IPS-NIHi11 (cell line): ENCODE measurements around the gene CA4.
"Not testable (repeated sequence)": the region's sequence is repeated elsewhere in the genome, so short reads cannot be mapped to it uniquely, and the experiment has no call there.

Experiments
- DNase-seq: peaks from one replicate; pipeline ENCODE4 v3.0.0; 2012; ENCODE audit warnings: mixed read lengths, low spot score

CA4 gene

DNA sequence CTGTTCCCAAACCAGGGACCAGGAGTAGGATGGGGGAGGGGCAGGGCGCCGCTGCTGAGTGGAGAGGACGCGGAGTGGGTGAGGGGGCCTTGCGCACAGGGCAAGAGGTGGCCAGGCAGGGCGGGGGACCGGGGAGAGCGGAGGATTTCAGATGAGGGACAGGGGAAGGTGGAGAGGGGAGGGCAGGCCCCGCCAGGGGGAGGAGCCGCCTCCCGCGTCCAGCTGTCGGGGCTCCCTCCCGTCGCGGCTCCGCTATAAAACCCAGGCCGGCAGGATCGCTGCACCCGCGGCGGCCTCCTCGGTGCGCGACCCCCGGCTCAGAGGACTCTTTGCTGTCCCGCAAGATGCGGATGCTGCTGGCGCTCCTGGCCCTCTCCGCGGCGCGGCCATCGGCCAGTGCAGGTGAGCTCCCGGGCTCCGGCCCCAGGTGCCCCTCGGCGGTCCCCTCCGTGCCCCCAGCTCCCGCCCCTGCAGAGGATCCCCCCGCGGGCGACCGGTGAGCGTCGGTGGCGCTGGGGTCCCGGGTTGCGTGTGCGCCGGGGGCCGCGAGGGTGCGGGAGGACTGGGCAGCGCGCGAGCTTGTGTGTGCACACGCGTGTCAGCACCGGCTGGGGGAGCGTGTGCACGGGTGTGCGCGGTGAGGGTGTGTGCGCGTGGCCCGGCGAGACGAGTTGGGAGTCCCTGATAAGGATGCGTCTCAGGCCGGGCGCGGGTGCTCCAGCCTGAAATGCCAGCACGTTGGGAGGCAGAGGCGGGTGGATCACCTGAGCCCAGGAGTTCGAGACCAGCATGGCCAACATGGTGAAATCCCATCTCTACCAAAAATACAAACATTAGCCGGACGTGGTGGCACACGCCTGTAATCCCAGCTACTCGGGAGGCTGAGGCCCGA, at the start of gene CA4:
CA4 (plus strand) TSS at position 283 of the 892 bp plus-strand sequence; CDS start at position 345, 62 bp downstream.
- peak; percentile 82 for DNase-seq

DNA sequence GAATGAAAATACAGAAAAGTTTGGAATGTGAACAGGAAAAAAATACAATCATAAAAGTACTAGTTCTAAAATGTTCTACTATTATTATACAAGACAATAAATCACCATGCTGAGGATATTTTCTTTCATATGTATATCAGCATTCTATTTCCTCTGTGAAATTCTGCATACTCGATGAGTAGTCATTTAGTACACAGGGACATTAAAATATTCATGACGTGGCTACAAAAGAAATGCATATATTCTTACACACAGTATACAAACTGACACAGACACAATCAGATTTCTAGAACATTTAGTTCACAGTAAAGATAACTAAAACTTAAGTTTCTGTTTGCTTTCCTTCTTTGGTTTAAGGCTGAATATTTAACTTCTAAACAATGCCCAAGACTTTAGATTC, 49.2 kb upstream of the CA4 start:
- DNase-seq = not testable (repeated sequence)

DNA sequence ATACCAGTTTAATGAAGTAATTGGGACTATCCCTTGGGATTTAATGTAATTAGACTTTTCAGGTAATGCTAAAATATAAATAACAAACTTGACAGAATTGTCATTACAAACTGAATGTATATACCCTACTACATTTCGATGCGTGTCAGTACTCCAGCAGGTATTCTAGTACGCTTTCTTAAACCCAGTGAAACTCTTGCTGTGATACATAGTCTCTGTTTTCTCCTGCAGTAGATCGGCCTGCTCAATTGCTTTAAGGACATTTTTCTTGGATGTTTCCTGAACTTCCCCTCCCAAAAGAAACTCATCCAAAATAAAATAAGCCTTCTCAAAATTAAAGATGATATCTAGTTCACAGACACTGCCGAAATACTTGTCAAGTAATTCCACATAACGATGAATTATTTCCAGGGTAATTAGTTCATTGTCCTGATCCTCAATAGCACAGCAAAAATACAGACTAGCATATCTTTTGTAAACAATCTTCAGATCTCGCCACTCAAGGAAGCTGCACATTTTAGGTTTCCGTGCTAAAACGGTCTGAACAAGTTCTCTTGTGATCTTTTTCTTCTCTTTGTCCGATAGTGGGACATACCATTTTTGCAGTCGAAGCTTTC, 47.6 kb upstream of the CA4 start:
- DNase-seq = not testable (repeated sequence)

DNA sequence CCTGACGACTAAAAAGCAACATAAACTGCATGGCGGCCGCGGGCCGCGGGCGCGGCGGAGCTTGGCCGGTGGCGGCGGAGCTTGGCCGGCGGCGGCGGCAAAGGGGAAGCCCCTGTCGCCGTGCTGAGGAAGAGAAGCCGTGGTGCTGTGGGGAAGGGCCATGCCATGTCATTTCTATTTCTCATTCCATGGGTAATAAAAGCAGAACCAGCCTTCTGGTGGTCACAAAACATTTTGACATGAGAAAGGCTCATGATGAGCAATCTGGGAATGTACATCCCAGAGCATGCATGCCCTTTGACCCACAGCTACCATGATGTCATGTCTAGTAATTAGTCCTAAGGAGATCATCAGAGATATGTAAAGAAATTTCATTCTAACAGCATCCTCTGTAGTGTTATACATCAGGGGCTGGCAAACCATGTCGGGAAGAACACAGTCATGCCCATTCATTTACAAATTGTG, 47.1 kb upstream of the CA4 start:
- DNase-seq = no peak

DNA sequence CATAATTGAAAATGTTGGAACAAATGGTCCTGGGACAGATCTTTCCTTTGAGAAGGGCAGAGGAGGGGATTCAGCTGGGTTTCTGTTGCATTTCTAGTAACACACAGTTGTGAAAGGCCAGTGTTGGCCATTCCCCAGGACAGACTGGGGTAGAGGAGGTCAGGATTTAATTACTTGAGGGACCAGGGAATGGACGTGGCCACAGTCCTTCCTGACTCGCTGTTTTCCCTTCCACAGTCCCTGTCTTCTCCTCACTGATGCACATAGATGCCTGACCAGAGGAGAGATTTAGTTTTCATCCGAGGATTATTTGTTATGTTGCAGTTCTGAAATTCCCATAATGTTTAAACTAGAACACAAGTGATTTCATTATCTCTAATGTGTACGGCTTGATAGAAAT, 45.8 kb upstream of the CA4 start:
- no peak for DNase-seq

DNA sequence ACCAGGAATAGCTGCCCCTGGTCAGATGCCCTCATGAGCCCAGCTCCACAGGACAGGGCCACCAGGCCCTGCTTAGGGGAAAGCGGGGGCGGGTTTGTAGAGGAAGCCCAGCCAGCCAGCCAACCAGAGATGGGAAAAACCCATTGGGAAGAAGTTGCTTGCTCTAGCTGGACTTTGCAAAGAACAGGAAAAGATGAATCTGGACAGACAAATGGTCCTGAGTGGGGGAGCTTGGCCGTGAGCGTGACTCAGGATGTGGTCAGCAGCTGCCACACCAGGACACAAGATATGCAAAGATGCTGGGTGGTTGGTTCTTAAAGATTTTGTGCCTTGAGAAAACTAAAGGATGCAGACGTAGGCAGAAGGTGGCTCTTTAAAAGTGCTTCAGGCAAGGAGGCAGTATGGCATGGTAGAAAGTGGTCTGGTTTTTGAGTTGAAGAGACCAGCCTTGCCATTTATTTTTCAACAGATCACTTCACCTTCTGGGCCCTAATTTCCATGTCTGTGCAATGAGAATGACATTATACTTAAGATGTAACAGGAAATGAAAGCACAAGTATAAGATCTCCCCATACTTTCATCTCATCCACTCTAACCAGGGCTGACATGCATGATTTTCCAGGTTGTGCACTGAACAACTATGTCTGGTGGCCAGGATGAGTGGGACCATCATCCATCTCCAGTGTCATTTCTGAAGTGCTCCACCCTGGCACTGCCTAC, 43.3 kb upstream of the CA4 start:
- DNase-seq = no peak

DNA sequence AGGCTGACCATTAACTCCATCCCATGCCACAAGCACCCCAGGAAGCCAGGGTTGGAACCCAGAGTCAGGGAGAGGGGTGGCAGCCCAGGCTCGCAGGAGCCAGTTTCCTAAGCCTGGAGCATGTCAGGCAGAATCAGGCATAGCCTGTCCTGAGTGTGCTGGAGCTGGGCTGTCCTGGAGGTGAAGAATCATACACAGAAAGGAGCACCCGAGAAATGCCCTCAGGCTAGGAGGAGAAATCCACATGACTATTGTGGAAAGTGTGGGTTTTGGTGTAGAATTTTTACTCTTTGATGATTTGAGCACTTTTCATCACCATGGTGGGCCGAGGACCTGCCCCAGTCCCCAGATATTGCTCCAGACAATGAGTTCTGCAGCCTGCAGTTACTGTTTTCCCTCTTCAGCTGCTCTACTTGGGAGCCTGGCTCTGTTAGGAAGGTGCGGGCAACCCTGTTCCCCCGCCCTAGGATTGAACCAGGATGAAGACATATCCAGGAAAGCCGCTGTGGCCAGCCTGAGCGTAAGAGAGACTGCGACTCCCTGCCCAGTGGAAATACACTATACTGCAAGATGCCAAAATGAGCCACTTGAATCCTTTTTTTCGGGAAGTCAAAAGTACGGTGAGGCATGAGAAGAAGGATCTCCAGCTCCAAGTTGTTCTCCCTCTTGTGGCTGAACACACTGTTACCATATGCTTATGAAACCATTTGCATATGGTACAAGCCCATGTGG, 42.1 kb upstream of the CA4 start:
- DNase-seq = no peak

DNA sequence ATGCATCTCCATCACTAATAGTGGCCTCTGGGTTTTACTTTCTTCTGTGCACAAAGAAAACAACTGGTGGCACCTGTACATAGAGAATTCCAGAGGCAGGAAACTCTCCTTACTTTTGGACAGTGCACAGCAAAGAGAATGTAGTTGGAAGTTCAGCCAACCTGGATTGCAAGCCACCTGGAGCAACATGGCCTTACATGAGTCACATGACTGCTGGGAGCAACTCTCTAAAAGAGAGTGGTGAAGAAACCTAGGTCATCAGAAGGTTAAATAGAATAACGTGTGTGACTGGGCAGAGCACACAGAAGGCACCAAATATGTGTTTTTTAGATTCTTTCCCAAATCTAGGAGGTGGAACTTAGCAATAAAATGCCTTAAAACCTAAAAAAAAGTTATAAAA, 41.5 kb upstream of the CA4 start:
- not testable (repeated sequence) for DNase-seq

DNA sequence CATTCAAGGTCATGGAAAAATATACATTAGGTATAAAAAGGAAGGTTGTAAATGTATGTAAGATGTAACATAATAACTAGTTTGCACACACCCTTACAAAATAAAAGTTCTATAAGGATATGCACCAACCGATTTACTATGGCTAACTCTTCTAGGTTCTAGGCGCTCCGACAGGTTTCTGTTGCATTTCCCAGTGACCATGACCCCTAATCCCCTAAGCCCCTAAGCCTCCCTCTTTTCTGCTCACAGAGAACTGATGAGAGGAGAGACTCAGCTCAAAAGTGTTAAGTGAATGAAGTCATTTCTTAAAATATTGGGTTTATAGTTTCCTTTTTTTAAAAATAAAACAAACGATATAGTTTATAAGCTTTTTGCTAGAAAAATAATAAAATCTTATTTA, 41.1 kb upstream of the CA4 start:
- DNase-seq = no peak

DNA sequence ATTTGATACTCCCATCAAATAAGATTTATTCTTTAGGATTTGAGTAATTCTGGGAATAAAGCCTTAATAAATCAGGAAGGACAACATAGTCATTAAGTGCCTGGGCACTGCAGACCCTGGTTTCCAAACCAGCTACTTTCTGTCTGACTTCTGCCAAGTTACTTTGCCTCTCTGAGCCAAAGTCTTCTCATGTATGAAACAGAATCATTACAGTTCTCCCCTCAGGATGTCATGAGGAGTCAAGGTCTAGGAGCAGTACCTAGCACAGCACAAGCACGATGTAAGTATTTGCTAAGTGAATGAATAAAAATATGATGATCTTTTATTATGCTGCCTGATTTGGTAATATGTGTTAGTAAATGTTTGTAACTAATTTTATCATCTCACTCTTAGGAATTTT, 40.6 kb upstream of the CA4 start:
- no peak for DNase-seq

DNA sequence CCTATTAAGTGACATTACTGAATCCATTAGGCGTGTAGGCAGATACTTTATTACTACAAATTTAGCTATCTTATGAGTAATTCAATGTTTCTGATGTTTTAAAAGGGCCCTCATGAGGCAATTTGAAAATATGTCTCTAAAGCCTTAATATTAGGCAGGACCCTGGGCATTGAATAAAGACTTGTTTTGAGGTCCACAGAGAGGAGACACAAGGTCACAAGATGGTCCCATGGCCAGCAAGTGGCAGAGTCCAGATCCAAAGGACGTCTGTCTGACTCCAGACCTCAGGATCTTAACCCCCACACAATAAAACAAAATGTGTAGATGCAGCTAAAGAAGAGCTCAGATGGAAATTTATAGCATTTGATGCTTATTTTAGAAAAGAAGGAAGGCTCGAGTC, 39.2 kb upstream of the CA4 start:
- no peak for DNase-seq

DNA sequence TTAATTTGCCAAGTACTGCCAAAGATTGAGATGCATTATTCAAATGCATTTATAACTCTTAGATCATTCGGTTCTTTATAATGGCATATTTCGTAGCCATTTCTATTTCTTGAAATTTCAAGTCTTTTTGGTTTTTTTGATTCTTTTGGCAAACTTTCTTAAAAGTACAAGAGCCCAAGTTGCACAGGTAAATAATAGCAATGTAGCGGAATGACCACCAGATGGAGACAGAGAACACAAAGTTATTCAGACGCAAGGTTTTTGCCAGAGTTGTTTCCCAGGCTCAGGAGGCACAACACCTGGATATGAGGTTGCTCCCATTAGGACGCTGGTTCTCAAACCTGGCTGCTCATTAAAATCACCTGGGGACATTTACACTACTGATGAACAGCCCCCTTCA, 38.1 kb upstream of the CA4 start:
- DNase-seq = not testable (repeated sequence)

DNA sequence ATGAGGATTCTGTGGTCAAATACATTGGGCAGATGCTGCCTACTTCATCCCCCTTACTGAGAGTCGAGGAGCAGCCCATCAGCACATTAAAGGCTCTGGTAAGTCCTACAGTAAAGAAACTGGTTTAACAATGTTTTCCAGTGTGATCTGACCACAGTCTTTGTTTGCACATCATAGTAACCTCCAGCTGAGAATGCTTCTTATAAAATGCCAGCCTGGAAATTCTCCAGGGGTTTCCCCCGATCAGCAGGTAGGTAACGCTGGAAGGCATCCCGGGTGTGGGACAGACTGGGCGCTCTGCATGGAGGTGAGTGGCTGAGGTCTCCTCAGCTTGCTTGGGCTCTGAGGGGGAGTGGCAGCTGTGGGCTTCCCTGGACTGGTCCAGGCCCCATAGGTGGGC, 34.4 kb upstream of the CA4 start:
- not testable (repeated sequence) for DNase-seq

DNA sequence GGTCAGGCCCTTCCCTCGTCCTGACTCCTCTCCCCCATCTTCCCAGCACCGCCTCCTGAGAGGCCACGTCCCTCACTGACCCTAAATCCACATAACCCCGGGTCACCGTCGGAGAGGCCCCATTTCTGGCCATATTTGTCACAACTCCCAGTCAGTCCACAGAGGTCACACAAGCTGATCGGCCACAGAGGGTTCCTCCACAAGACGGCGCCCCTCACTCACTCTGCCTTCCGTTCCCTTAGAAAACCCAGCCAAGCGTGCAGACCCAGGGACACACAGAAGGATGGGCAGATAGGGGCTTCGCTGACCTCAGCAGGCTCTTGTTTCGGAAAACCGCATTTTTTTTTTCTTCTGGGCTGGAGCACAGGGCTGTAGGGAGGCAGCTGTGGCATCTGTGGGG, 33.6 kb upstream of the CA4 start:
- DNase-seq = not testable (repeated sequence)

DNA sequence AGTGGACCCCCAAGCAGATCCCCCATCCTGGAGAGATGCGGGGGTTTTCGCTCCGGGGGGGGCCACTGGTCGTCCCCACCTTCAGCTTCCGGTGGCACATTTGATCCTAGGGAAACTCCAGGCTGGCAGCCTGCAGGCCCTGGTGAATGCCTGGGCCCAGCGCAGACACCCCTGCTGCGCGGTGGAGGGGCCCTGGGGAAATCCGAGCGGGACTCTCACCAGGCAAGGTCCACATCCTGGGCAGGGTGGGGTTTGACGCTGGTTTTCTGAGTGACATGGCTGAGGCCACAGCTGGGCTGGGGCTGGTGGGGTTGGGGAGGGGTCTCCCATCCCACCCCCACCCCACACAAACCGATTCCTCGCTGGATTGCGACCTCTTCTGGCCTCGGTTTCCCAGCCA, 30.6 kb upstream of the CA4 start:
- not testable (repeated sequence) for DNase-seq

DNA sequence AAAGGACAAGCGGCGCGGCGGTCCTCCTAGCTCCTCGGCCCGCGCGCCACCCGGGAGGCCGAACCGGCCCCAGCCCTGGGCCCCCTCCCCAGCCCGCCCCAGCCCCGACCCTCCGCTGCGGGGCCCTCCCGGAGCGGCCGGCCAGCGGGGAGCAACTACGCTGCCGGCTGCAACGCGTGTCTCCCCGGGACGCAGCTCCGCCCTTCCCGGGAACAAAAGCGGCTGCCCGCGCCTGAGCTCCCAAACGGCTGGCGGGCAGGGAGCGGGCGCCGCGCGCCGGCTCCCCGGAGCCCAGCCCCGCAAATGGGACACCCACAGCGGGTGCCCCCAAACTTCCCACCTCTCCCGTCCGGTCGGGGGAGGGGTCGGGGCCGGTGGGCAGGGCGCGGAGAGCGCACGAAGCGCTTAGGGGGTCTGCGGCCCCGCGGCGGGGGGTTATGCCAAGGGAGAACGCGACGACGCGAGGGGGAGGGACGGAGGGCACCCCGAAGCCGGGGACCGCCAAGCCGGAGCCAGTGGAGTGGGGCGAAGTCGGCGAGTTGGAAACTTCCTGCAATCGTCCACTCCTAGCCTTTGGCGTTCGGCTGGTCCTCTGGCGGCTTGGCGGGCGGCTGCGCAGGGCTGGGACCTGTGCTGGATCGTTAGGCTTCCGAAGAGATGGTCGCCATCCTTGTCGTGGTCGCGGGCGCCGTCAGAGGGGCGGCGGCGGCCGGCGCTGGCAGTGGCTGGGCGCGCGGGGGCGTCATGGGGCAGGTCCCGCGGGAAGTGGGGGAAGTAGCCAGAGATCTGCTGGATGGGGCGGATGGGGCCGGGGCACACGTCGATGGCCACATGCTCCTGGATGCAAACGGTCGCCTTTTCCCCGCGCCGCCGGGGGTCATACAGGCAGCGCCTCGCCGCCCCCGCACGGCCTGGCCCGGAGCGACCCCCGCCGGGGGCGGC, 29.7 kb upstream of the CA4 start:
- not testable (repeated sequence) for DNase-seq

DNA sequence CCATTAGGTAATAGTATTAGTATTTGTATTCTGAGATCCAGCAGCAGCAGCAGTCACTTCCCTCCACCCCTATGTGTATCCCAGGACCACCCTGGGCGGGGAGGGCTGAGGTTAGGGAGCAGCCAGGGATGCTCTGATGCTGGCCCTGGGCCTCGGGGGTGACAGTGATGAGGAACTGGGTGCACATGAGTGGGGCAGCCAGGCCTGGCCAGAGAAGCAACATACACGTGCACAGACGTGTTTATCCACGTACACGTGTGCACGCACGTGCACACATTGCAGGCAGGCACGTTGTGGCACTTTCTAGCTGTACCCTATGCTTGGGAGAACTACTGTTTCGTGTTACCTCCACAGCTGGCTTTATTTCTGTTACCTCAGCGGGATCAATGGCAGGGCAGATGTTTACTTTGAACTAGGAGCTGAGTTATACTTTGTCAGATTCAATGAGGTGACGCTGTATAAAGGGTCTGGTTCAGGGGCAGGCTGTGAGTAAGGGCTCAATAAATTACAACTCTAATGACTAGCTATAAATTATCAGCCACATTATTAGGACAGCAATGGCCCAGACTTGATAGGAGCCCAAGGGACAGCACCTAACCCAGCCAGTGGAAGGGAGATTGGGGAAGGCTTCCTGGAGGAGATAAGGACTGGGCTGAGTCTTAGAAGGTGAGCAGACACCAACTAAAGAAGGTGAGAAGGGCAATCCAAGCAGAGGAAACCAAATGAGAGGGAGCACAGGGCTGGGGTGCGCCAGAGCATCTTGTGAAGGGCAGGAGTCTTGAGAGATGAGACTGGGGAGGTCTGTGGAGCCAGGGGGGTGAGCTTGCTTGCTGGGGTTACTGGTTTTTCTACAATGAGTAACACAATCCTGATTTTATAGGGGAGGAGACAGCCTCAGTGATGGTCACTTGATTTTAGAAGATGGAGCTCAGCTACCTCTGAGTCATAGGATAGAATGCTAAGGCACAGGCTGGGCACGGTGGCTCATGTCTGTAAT, 22.4 kb upstream of the CA4 start:
- no peak for DNase-seq

DNA sequence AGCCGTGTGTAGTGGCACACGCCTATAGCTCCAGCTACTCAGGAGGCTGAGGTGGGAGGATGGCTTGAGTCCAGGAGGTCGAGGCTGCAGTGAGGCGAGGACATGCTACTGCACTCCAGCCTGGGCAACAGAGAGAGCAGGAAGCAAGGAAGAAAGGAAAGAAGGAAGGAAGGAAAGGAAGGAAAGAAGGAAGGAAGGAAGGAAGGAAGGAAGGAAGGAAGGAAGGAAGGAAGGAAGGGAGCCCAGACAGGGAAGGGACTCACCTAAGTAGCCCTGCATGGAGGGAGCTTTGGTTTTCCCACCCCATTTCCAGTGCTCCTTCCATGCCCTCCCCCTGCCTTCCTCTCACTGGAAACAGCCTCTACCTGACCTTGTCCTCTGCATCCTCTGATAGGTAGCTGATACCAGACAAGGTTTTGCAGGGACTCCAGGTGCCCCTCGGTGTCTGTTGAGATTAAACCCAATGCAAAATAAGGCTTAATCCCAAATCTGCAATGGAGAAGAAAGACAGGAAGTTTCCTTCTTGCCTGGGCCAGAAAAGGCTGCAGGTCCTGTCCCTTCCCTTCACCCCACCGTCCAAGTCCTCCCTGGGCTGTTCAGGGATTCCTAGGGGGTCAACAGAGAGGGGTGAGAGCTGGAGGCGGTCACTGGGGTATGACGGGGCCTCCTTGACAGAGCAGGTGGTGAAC, 21.5 kb upstream of the CA4 start:
- DNase-seq = no peak

DNA sequence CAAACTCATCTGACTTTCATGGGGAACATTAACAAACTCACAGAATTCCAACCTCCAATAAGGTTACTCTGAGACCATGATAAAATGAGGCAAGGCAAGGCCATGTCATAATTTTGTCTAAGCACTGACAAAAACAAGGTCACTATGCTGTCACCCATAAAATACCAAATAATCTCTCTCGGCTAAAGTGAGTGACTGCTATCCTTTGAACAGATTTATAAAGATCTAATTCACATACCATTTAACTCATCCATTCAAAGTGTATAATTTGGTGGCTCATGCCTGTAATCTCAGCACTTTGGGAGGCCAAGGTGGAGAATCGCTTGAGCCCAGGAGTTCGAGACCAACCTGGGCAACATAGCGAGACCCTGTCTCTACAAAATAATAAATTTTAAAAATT, 20.6 kb upstream of the CA4 start:
- no peak for DNase-seq
